ENCODE results near the gene NHS. TPM values are rescaled to one million over a fixed set of nuclear protein-coding genes. Genes with fewer than 3 reads are reported as not detected.

The NHS gene
- total RNA-seq, 4 donors from 2014 or later: 0.20 to 0.39 (median 0.30) TPM

DNA sequence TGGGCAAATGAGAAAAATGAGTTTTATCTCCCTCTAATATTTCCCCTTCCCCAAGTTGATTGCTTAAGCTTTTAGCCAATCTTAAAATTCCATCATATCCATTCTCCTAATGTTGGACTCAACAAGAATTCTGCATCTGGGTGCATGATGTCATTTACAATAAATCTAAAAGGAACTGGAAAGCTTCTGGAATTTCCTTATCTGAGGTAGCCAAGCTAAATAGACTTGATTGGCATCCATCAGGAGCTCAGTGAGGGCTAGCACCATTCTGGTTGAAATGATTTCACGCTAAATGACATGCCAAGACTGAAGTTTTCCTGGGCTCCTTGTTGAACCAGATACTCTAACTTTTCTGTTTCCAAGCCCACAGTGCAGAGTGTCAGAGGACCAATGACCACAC is 252.0 kb downstream of the NHS start:
- no peak for DNase-seq
- ATAC-seq: no peak
- Histone ChIP-seq H3K27me3 (no peaks in the 10 kb centered on the region), H3K36me3 (no peaks in the 10 kb centered on the region), H3K27ac (no peak overlapping the region), H3K4me3 (no peak overlapping the region), H3K9me3 (no peaks in the 10 kb centered on the region), H3K4me1 (no peaks in the 10 kb centered on the region)
- no peak for TF ChIP-seq POLR2A (IDR thresholded peaks at IDR 0.05)
- TF ChIP-seq, protein P1, sequence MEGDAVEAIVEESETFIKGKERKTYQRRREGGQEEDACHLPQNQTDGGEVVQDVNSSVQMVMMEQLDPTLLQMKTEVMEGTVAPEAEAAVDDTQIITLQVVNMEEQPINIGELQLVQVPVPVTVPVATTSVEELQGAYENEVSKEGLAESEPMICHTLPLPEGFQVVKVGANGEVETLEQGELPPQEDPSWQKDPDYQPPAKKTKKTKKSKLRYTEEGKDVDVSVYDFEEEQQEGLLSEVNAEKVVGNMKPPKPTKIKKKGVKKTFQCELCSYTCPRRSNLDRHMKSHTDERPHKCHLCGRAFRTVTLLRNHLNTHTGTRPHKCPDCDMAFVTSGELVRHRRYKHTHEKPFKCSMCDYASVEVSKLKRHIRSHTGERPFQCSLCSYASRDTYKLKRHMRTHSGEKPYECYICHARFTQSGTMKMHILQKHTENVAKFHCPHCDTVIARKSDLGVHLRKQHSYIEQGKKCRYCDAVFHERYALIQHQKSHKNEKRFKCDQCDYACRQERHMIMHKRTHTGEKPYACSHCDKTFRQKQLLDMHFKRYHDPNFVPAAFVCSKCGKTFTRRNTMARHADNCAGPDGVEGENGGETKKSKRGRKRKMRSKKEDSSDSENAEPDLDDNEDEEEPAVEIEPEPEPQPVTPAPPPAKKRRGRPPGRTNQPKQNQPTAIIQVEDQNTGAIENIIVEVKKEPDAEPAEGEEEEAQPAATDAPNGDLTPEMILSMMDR (IDR thresholded peaks at IDR 0.05 in 4 of 5, conservative IDR thresholded peaks at IDR 0.05 in 1 of 5): no peak
- intact Hi-C loops (cut with DNase I; ENCODE audit: low total_unique reads) (no loop called here), in situ Hi-C loops (cut with MboI; ENCODE audit: low sequenced_read_pairs in 4 of 4) (no loop called here)

DNA sequence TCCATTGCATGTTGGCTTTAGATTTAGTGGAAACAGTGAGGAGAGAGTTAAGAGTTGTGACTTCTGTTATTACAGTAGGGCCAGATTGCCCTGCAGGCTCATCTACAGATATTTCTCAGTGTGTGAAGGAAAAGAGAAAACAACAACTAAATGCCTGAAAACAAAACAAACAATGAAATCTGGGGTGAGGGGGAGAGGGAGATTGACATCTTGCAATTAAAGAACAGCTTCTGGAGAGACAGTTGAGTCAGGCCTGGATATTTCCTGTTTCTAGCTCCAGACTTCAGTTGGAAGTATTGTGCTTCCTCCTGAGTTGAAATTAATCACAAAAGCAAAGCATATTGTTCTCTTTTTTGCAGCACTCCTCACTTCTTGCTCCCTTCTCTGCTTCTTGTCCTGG is 254.0 kb downstream of the NHS start:
- TF ChIP-seq POLR2A (IDR thresholded peaks at IDR 0.05): no peak
- TF ChIP-seq, protein P1 (IDR thresholded peaks at IDR 0.05 in 4 of 5, conservative IDR thresholded peaks at IDR 0.05 in 1 of 5): no peak
- DNase-seq: no peak
- ATAC-seq: no peak
- Histone ChIP-seq H3K9me3 (no peaks in the 10 kb centered on the region), H3K27ac (no peak overlapping the region), H3K36me3 (no peaks in the 10 kb centered on the region), H3K4me3 (no peak overlapping the region), H3K27me3 (no peaks in the 10 kb centered on the region), H3K4me1 (no peaks in the 10 kb centered on the region)
- intact Hi-C loops (cut with DNase I; ENCODE audit: low total_unique reads): no loop called here
- in situ Hi-C loops (cut with MboI; ENCODE audit: low sequenced_read_pairs in 4 of 4): no loop called here

DNA sequence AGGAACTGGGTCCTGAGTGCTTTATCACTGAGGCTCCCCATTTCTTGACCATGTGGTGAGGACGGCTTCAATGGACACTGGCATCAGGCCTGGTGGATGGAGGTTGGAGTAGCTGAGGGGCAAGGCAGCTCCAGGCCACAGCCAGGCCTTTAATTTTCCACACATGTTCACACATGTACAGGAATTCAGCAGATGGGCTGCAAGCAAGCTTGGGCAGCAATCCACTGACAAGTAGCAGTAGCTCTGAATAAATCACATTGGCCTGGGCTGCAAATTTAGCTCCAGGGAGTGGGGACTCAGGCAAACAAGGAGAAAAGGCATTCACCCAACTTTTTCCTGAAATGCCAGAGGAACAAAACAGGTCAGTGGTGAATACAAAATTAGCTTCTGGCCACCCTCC is 254.5 kb downstream of the NHS start:
- in situ Hi-C loops (cut with MboI; ENCODE audit: low sequenced_read_pairs in 4 of 4) (no loop called here), intact Hi-C loops (cut with DNase I; ENCODE audit: low total_unique reads) (no loop called here)
- Histone ChIP-seq H3K4me3 (no peak overlapping the region), H3K36me3 (no peaks in the 10 kb centered on the region), H3K9me3 (no peaks in the 10 kb centered on the region), H3K27me3 (no peaks in the 10 kb centered on the region), H3K4me1 (no peaks in the 10 kb centered on the region), H3K27ac (no peak overlapping the region)
- DNase-seq: no peak
- no peak for TF ChIP-seq POLR2A (IDR thresholded peaks at IDR 0.05)
- ATAC-seq: no peak

DNA sequence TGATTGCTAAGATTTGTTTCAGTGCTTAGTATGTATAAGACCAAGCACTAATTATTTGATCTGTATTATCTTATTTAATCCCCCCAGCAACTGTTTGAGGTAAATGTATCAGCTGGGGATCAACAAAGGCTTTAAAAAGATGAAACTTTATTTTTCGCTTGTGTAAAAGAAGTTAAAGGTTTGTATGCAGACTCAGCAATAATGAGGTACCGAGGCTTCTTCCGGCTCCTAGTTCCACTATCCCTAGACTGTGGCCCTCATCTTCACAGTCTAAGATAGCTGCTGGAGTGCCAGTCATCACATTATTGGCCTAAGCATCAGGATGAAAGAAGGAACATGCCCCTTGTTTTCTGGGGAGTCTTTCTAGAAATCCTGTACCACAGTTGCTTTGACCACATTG is 256.6 kb downstream of the NHS start:
- no peak overlapping the region for H3K4me3 ChIP-seq
- no peaks in the 10 kb centered on the region for H3K9me3 ChIP-seq
- TF ChIP-seq, protein P1 (IDR thresholded peaks at IDR 0.05 in 4 of 5, conservative IDR thresholded peaks at IDR 0.05 in 1 of 5): no peak
- TF ChIP-seq POLR2A (IDR thresholded peaks at IDR 0.05): no peak
- H3K4me1 ChIP-seq: no peaks in the 10 kb centered on the region
- H3K27ac ChIP-seq: no peak overlapping the region
- in situ Hi-C loops (cut with MboI; ENCODE audit: low sequenced_read_pairs in 4 of 4): no loop called here
- DNase-seq (no peak), ATAC-seq (no peak)
- intact Hi-C loops (cut with DNase I; ENCODE audit: low total_unique reads): no loop called here
- no peaks in the 10 kb centered on the region for H3K36me3 ChIP-seq
- H3K27me3 ChIP-seq: no peaks in the 10 kb centered on the region

DNA sequence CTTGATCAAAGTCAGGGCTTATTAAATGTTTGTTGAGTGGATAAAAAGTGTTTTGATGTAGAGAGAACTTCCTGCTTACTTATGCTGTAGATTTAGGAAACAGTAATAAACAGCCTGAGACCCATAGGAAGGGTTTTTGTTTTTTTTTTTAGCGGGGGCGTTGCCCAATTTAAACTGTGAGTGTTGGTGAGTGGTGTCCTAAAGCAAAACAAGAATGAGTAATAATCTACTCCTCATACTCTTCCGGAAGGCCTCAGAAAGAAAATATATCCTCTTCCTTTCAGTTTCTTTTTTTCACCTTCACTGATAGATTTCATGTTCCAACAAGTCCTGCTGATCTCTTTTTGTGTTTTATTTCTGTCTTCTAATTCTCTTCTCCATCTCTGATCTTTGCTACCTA is 257.9 kb downstream of the NHS start:
- H3K36me3 ChIP-seq: no peaks in the 10 kb centered on the region
- TF ChIP-seq POLR2A (IDR thresholded peaks at IDR 0.05): no peak
- TF ChIP-seq, protein P1 (IDR thresholded peaks at IDR 0.05 in 4 of 5, conservative IDR thresholded peaks at IDR 0.05 in 1 of 5): no peak
- ATAC-seq: no peak
- intact Hi-C loops (cut with DNase I; ENCODE audit: low total_unique reads): no loop called here
- in situ Hi-C loops (cut with MboI; ENCODE audit: low sequenced_read_pairs in 4 of 4): no loop called here
- H3K27ac ChIP-seq: no peak overlapping the region
- no peak overlapping the region for H3K4me3 ChIP-seq
- H3K9me3 ChIP-seq: no peaks in the 10 kb centered on the region
- DNase-seq: no peak
- H3K27me3 ChIP-seq: no peaks in the 10 kb centered on the region
- no peaks in the 10 kb centered on the region for H3K4me1 ChIP-seq
